Measurements from ENCODE around the gene RPS13.
"Not testable (repeated sequence)": the region's sequence is repeated elsewhere in the genome, so short reads cannot be mapped to it uniquely, and the experiment has no call there.

RPS13 gene

GRCh38 chr11:17077520-17078401, at the start of gene RPS13:
TSS of gene RPS13 (minus strand) at chr11:17077667. CDS start at chr11:17077641, 26 bp downstream.
- peaks cover 43% of the 10 kb centered on the region for H3K36me3 ChIP-seq (ENCODE audit: insufficient read depth, low read depth, low read length)
- H3K4me3 ChIP-seq (ENCODE audit: low read length): peak within 1 kb of the TSS; percentile 96
- H3K27ac ChIP-seq (ENCODE audit: low read length): peak within 1 kb of the TSS; percentile 88
- H3K27me3 ChIP-seq (ENCODE audit: insufficient read depth, low read length): no peaks in the 10 kb centered on the region
- H3K9me3 ChIP-seq (ENCODE audit: insufficient read depth, low read depth, low read length): no peaks in the 10 kb centered on the region
- peak within 1 kb of the TSS; percentile 99 for H3K9ac ChIP-seq (ENCODE audit: low read depth, low read length)
- H3K4me1 ChIP-seq (ENCODE audit: insufficient read depth, low read length): peaks cover 6% of the 10 kb centered on the region

- Histone ChIP-seq H3K36me3 (ENCODE audit: insufficient read depth, low read depth, low read length) (peaks cover 65% of the 10 kb centered on the region), H3K9me3 (ENCODE audit: insufficient read depth, low read depth, low read length) (no peaks in the 10 kb centered on the region), H3K27ac (ENCODE audit: low read length) (no peak overlapping the region), H3K4me1 (ENCODE audit: insufficient read depth, low read length) (no peaks in the 10 kb centered on the region), H3K9ac (ENCODE audit: low read depth, low read length) (no peak overlapping the region), H3K27me3 (ENCODE audit: insufficient read depth, low read length) (no peaks in the 10 kb centered on the region), H3K4me3 (ENCODE audit: low read length) (no peak overlapping the region)
Observed at GRCh38 chr11:17121981-17122380, 44.5 kb upstream of the RPS13 start.

GRCh38 chr11:17117262-17117661, 39.8 kb upstream of the RPS13 start:
- Histone ChIP-seq H3K4me3 (ENCODE audit: low read length) (no peak overlapping the region), H3K36me3 (ENCODE audit: insufficient read depth, low read depth, low read length) (peaks cover 79% of the 10 kb centered on the region), H3K9ac (ENCODE audit: low read depth, low read length) (no peak overlapping the region), H3K27ac (ENCODE audit: low read length) (no peak overlapping the region), H3K27me3 (ENCODE audit: insufficient read depth, low read length) (no peaks in the 10 kb centered on the region), H3K4me1 (ENCODE audit: insufficient read depth, low read length) (no peaks in the 10 kb centered on the region), H3K9me3 (ENCODE audit: insufficient read depth, low read depth, low read length) (no peaks in the 10 kb centered on the region)

GRCh38 chr11:17116117-17116516, 38.6 kb upstream of the RPS13 start:
- H3K36me3 ChIP-seq (ENCODE audit: insufficient read depth, low read depth, low read length): peaks cover 78% of the 10 kb centered on the region
- no peak overlapping the region for H3K27ac ChIP-seq (ENCODE audit: low read length)
- H3K9me3 ChIP-seq (ENCODE audit: insufficient read depth, low read depth, low read length): no peaks in the 10 kb centered on the region
- H3K27me3 ChIP-seq (ENCODE audit: insufficient read depth, low read length): no peaks in the 10 kb centered on the region
- H3K4me1 ChIP-seq (ENCODE audit: insufficient read depth, low read length): no peaks in the 10 kb centered on the region
- H3K4me3 ChIP-seq (ENCODE audit: low read length): no peak overlapping the region
- H3K9ac ChIP-seq (ENCODE audit: low read depth, low read length): no peak overlapping the region

GRCh38 chr11:17107745-17108144, 30.3 kb upstream of the RPS13 start:
- not testable (repeated sequence) for H3K9ac ChIP-seq (ENCODE audit: low read depth, low read length); H3K27ac ChIP-seq (ENCODE audit: low read length); H3K4me3 ChIP-seq (ENCODE audit: low read length); H3K9me3 ChIP-seq (ENCODE audit: insufficient read depth, low read depth, low read length); H3K27me3 ChIP-seq (ENCODE audit: insufficient read depth, low read length); H3K4me1 ChIP-seq (ENCODE audit: insufficient read depth, low read length)
- peaks cover 92% of the 10 kb centered on the region for H3K36me3 ChIP-seq (ENCODE audit: insufficient read depth, low read depth, low read length)

GRCh38 chr11:17105404-17106040, 28.1 kb upstream of the RPS13 start:
- not testable (repeated sequence) for H3K27ac ChIP-seq (ENCODE audit: low read length); H3K27me3 ChIP-seq (ENCODE audit: insufficient read depth, low read length); H3K4me1 ChIP-seq (ENCODE audit: insufficient read depth, low read length); H3K4me3 ChIP-seq (ENCODE audit: low read length); H3K9ac ChIP-seq (ENCODE audit: low read depth, low read length); H3K9me3 ChIP-seq (ENCODE audit: insufficient read depth, low read depth, low read length)
- peaks cover 94% of the 10 kb centered on the region for H3K36me3 ChIP-seq (ENCODE audit: insufficient read depth, low read depth, low read length)

GRCh38 chr11:17102462-17102861, 25.0 kb upstream of the RPS13 start:
- Histone ChIP-seq H3K4me1 (ENCODE audit: insufficient read depth, low read length) (no peaks in the 10 kb centered on the region), H3K9me3 (ENCODE audit: insufficient read depth, low read depth, low read length) (no peaks in the 10 kb centered on the region), H3K27ac (ENCODE audit: low read length) (no peak overlapping the region), H3K9ac (ENCODE audit: low read depth, low read length) (no peak overlapping the region), H3K27me3 (ENCODE audit: insufficient read depth, low read length) (no peaks in the 10 kb centered on the region), H3K36me3 (ENCODE audit: insufficient read depth, low read depth, low read length) (peaks cover 91% of the 10 kb centered on the region), H3K4me3 (ENCODE audit: low read length) (no peak overlapping the region)

- Histone ChIP-seq H3K27ac (ENCODE audit: low read length) (no peak overlapping the region), H3K4me1 (ENCODE audit: insufficient read depth, low read length) (no peaks in the 10 kb centered on the region), H3K36me3 (ENCODE audit: insufficient read depth, low read depth, low read length) (peaks cover 84% of the 10 kb centered on the region), H3K27me3 (ENCODE audit: insufficient read depth, low read length) (no peaks in the 10 kb centered on the region), H3K4me3 (ENCODE audit: low read length) (no peak overlapping the region), H3K9me3 (ENCODE audit: insufficient read depth, low read depth, low read length) (no peaks in the 10 kb centered on the region), H3K9ac (ENCODE audit: low read depth, low read length) (no peak overlapping the region)
Observed at GRCh38 chr11:17098658-17099057, 21.2 kb upstream of the RPS13 start.

- H3K36me3 ChIP-seq (ENCODE audit: insufficient read depth, low read depth, low read length): peaks cover 82% of the 10 kb centered on the region
Observed at GRCh38 chr11:17098038-17098437, 20.6 kb upstream of the RPS13 start.

GRCh38 chr11:17085976-17086375, 8.5 kb upstream of the RPS13 start:
- not testable (repeated sequence) for H3K27ac ChIP-seq (ENCODE audit: low read length); H3K4me1 ChIP-seq (ENCODE audit: insufficient read depth, low read length); H3K9ac ChIP-seq (ENCODE audit: low read depth, low read length); H3K9me3 ChIP-seq (ENCODE audit: insufficient read depth, low read depth, low read length); H3K27me3 ChIP-seq (ENCODE audit: insufficient read depth, low read length); H3K4me3 ChIP-seq (ENCODE audit: low read length)
- peaks cover 39% of the 10 kb centered on the region for H3K36me3 ChIP-seq (ENCODE audit: insufficient read depth, low read depth, low read length)

More at GRCh38 chr11:17098038-17098437, 20.6 kb upstream of the RPS13 start:
- no peak overlapping the region for H3K4me3 ChIP-seq (ENCODE audit: low read length)
- no peak overlapping the region for H3K9ac ChIP-seq (ENCODE audit: low read depth, low read length)
- H3K9me3 ChIP-seq (ENCODE audit: insufficient read depth, low read depth, low read length): no peaks in the 10 kb centered on the region
- H3K27me3 ChIP-seq (ENCODE audit: insufficient read depth, low read length): no peaks in the 10 kb centered on the region
- no peak overlapping the region for H3K27ac ChIP-seq (ENCODE audit: low read length)
- no peaks in the 10 kb centered on the region for H3K4me1 ChIP-seq (ENCODE audit: insufficient read depth, low read length)

- Histone ChIP-seq H3K9me3 (ENCODE audit: insufficient read depth, low read depth, low read length) (no peaks in the 10 kb centered on the region), H3K4me3 (ENCODE audit: low read length) (peak overlapping the region; percentile 96), H3K27me3 (ENCODE audit: insufficient read depth, low read length) (no peaks in the 10 kb centered on the region), H3K36me3 (ENCODE audit: insufficient read depth, low read depth, low read length) (peaks cover 43% of the 10 kb centered on the region), H3K9ac (ENCODE audit: low read depth, low read length) (peak overlapping the region; percentile 99), H3K27ac (ENCODE audit: low read length) (peak overlapping the region; percentile 83), H3K4me1 (ENCODE audit: insufficient read depth, low read length) (peaks cover 6% of the 10 kb centered on the region)
Observed at GRCh38 chr11:17077240-17077519, 287 bp downstream of the RPS13 start.

Data from iPS-20b (cell line).